Heart left ventricle (tissue), 16 donors: ENCODE measurements around the gene AURKB. TPM values are rescaled to one million over a fixed set of nuclear protein-coding genes. Genes with fewer than 3 reads are reported as not detected.

Source experiments
- ATAC-seq, 4 donors: fragments of 200-7000 bp; cut with Tn5 transposase; one replicate each; pipeline ENCODE4 v1.9.1; 2020 to 2022; ENCODE audit warnings: moderate library complexity in 4 of 4, mild to moderate bottlenecking in 3 of 4, moderate number of reproducible peaks in 1 of 4
- DNase-seq, 5 donors: peaks; one replicate each; pipeline ENCODE4 v3.0.0-alpha.2; 2020
- H3K27ac ChIP-seq, 12 donors: fragments of 200-600 bp; sonication (generic) in 4 of 12; one replicate each; pipeline versions ENCODE4 v1.5.0 to v1.8.0; 2016 to 2022; ENCODE audit warnings: mild to moderate bottlenecking in 2 of 12
- H3K27me3 ChIP-seq, 9 donors: fragments of 200-600 bp; sonication (generic) in 2 of 9; one replicate each; pipeline versions ENCODE4 v1.5.1 to v1.8.0; 2016 to 2022; ENCODE audit warnings: mild to moderate bottlenecking in 3 of 9
- H3K36me3 ChIP-seq, 9 donors: fragments of 200-600 bp; sonication (generic) in 2 of 9; one replicate each; pipeline versions ENCODE4 v1.5.0 to v1.8.0; 2018 to 2022; ENCODE audit warnings: mild to moderate bottlenecking in 2 of 9
- H3K4me1 ChIP-seq, 12 donors: fragments of 200-600 bp; sonication (generic) in 4 of 12; one replicate each; pipeline versions ENCODE4 v1.5.0 to v1.8.0; 2016 to 2022; ENCODE audit warnings: mild to moderate bottlenecking in 3 of 12
- H3K4me3 ChIP-seq, 12 donors: fragments of 200-600 bp; sonication (generic) in 4 of 12; one replicate each; pipeline versions ENCODE4 v1.5.0 to v1.8.0; 2017 to 2022; ENCODE audit warnings: mild to moderate bottlenecking in 9 of 12, moderate library complexity in 4 of 12
- H3K9me3 ChIP-seq, 12 donors: fragments of 200-600 bp; sonication (generic) in 4 of 12; one replicate each; pipeline versions ENCODE4 v1.5.0 to v1.8.0; 2016 to 2022; ENCODE audit warnings: mild to moderate bottlenecking in 1 of 12
- CTCF ChIP-seq, 12 donors: fragments of 200-600 bp; sonication (generic) in 4 of 12; IDR thresholded peaks; one replicate each; pipeline versions ENCODE4 v1.5.0 to v1.8.0; 2018 to 2022; ENCODE audit warnings: antibody characterized with exemption in 12 of 12, mild to moderate bottlenecking in 5 of 12
- POLR2A ChIP-seq, 2 donors: fragments of 450-650 bp; IDR thresholded peaks; one replicate each; pipeline ENCODE4 v1.6.1; 2017; ENCODE audit warnings: antibody characterized with exemption in 2 of 2, mild to moderate bottlenecking in 2 of 2, moderate library complexity in 2 of 2
- WGBS, 4 donors: extraction: QIAGEN DNeasy Blood & Tissue Kit in 2 of 4; methylation state at CpG; one replicate each; pipeline versions ENCODE4 v1.1.5 to v1.1.7; 2013 to 2018; 5-methylcytosine and 5-hydroxymethylcytosine counted together
- intact Hi-C, 10 donors: fragments of 100-400 bp; cut with DNase I; formaldehyde crosslinking; loops; one replicate each; pipeline versions ENCODE4 v1.11.1 to v1.14.2; 2022
- polyA plus RNA-seq, 2 donors: library from polyadenylated mRNA; stranded (reverse); fragments of 200-250 nt; gene quantifications; one replicate each; pipeline ENCODE4 v1.2.3, GENCODE V29; 2013
- total RNA-seq, 9 donors: library from RNA; depleted of rRNA in 2 of 9; stranded (reverse); fragments of >200 nt in 2 of 9; fragmentation: NEBNext Ultra II Directional in 3 of 9; extraction: Animal tissue kit (Norgen Biotek cat#: 25700) in 3 of 9; gene quantifications; one replicate each; pipeline versions ENCODE4 v1.1.0 to v1.2.4, GENCODE V29; 2016 to 2023
- donor health status: ischemic (EF 13 %, LVEDD 7.1; RV severe dilation, severe dysfunction).
- donor health status: healthy with polysubstance abuse.
- donor health status: DM: no; HTN: yes; CAD: no.
- donor health status: DM: no; HTN: no; CAD: no.
- donor health status: ischemic (EF 25% LVEDD 6.9; RV normal size, moderate dysfunction).
- donor health status: ischemic (EF 25% LVEDD 5.7; RV mildly dilated, moderate dysfunction).
- donor health status: healthy.
- donor health status: DM: yes; HTN: yes; CAD: no.
- donor health status: ischemic (EF 35%, LVEDD 5.7; RV mildly dilated, moderate dysfunction).
- donor health status: nonischemic (EF 11% LVEDD 7.7; RV severe dilation, severe dysfunction).
- donor health status: DM: yes; HTN: yes; CAD: no.
- donor health status: PGD.
- donor health status: ischemic (EF 29% LVEDD 5.4; RV normal size, mild dysfunction).
- donor health status: nonischemic (EF 23%, LVEDD 6.1; RV moderate dilation, normal function).

Gene AURKB
- total and polyA plus RNA-seq, 11 donors = 0.23 to 10.3 (median 0.68) TPM; not detected in 5

GRCh38 chr17:8249621-8250500 lies 39.5 kb upstream of the AURKB start:
- H3K36me3 ChIP-seq = peaks cover 0 to 19% (median 10%) of the 10 kb centered on the region in 9 donors
- WGBS, 4 donors = 14 to 18% (median 16%) methylated on average over 10 of the region's 10 CpGs
- no peak for TF ChIP-seq POLR2A (IDR thresholded peaks at IDR 0.05)
- H3K27me3 ChIP-seq = no peaks in the 10 kb centered on the region
- H3K9me3 ChIP-seq = no peaks in the 10 kb centered on the region
- H3K4me3 ChIP-seq = peak overlapping the region; percentile 34 to 96 (median 69)
- H3K27ac ChIP-seq = peak overlapping the region in 8 of 12 donors; percentile 92 to 99 (median 96)
- intact Hi-C loops = loop anchor here in 9 of 10 donors (2.0 to 10.0 kb wide), 10 partner anchors 27 to 127 kb away; partner anchors contain the start of genes RANGRF (in 5 of the 9), KRABD2 (in 1 of the 9) and SLC25A35 (in 1 of the 9)
- DNase-seq = no peak
- no peak for ATAC-seq
- H3K4me1 ChIP-seq = peaks cover 0 to 25% (median 12%) of the 10 kb centered on the region in 12 donors

- peaks cover 0 to 17% (median 2%) of the 10 kb centered on the region in 9 donors for H3K36me3 ChIP-seq
- WGBS, 4 donors = 0 to 1% (median 0%) methylated on average over 31 to 58 of the region's 58 CpGs
- DNase-seq (peak; percentile 96 to 97 (median 96)), ATAC-seq (peak; percentile 70 to 84 (median 80))
- H3K27me3 ChIP-seq = no peaks in the 10 kb centered on the region
- no peaks in the 10 kb centered on the region for H3K9me3 ChIP-seq
- peak within 1 kb of the TSS; percentile 34 to 96 (median 69) for H3K4me3 ChIP-seq
- TF ChIP-seq CTCF (IDR thresholded peaks at IDR 0.05) = peak in 1 of 12 donors; percentile 6
- TF ChIP-seq POLR2A (IDR thresholded peaks at IDR 0.05) = peak in 1 of 2 donors; percentile 29
- H3K4me1 ChIP-seq = peaks cover 0 to 26% (median 12%) of the 10 kb centered on the region in 12 donors
- peak within 1 kb of the TSS; percentile 79 to 99 (median 96) for H3K27ac ChIP-seq
- intact Hi-C loops = loop anchor here in 6 of 10 donors (1.0 to 10.0 kb wide), 9 partner anchors 26 to 128 kb away; partner anchors contain the start of genes RANGRF (in 2 of the 6), KRABD2 (in 1 of the 6) and SLC25A35 (in 1 of the 6)
Measured at GRCh38 chr17:8248751-8249607, 38.6 kb upstream of the AURKB start, which contains the start of gene PFAS. Gene PFAS, plus strand, starts transcription at chr17:8249289. Its CDS starts 4,649 bp downstream, at chr17:8253938.

GRCh38 chr17:8244768-8245167 lies 34.4 kb upstream of the AURKB start:
- DNase-seq (no peak), ATAC-seq (no peak)
- WGBS, 4 donors = 96 to 98% (median 97%) methylated on average over 8 of the region's 8 CpGs
- no peak for TF ChIP-seq CTCF (IDR thresholded peaks at IDR 0.05)
- TF ChIP-seq POLR2A (IDR thresholded peaks at IDR 0.05) = no peak
- Histone ChIP-seq H3K27me3 (no peaks in the 10 kb centered on the region), H3K27ac (no peak overlapping the region), H3K9me3 (no peaks in the 10 kb centered on the region), H3K4me1 (peaks cover 0 to 23% (median 8%) of the 10 kb centered on the region in 12 donors), H3K4me3 (no peak overlapping the region), H3K36me3 (peaks cover 0 to 44% (median 30%) of the 10 kb centered on the region in 9 donors)
- intact Hi-C loops = loop anchor here in 3 of 10 donors (5.0 to 10.0 kb wide), 4 partner anchors 43 to 133 kb away; partner anchors contain the start of genes KRABD2 (in 1 of the 3) and RANGRF (in 1 of the 3)

- TF ChIP-seq CTCF (IDR thresholded peaks at IDR 0.05) (no peak), POLR2A (IDR thresholded peaks at IDR 0.05) (no peak)
- intact Hi-C loops = loop anchor here in 1 of 10 donors (10.0 kb wide), 1 partner anchor 59 kb away; no protein-coding TSS in a partner anchor
- Histone ChIP-seq H3K27me3 (no peaks in the 10 kb centered on the region), H3K27ac (no peak overlapping the region), H3K4me1 (peaks cover 0 to 18% (median 5%) of the 10 kb centered on the region in 12 donors), H3K4me3 (no peak overlapping the region), H3K9me3 (no peaks in the 10 kb centered on the region), H3K36me3 (peaks cover 0 to 54% (median 40%) of the 10 kb centered on the region in 9 donors)
- ATAC-seq (no peak), DNase-seq (no peak)
- 88 to 96% (median 93%) methylated on average over 5 of the region's 5 CpGs for WGBS, 4 donors
Measured at GRCh38 chr17:8243827-8244226, 33.5 kb upstream of the AURKB start.
